ENCODE measurements around the gene PHLDA2. TPM values are rescaled to one million over a fixed set of nuclear protein-coding genes. Genes with fewer than 3 reads are reported as not detected.
A peak's percentile ranks its signal among the peaks of the same experiment; 100 is the strongest.

Gene PHLDA2
- total and polyA plus RNA-seq, 9 of the 15 experiments (the other 6 are each of a cell fraction or from before 2014, with no cell fraction given), result 0.43 to 42.4 (median 4.7) TPM

DNA sequence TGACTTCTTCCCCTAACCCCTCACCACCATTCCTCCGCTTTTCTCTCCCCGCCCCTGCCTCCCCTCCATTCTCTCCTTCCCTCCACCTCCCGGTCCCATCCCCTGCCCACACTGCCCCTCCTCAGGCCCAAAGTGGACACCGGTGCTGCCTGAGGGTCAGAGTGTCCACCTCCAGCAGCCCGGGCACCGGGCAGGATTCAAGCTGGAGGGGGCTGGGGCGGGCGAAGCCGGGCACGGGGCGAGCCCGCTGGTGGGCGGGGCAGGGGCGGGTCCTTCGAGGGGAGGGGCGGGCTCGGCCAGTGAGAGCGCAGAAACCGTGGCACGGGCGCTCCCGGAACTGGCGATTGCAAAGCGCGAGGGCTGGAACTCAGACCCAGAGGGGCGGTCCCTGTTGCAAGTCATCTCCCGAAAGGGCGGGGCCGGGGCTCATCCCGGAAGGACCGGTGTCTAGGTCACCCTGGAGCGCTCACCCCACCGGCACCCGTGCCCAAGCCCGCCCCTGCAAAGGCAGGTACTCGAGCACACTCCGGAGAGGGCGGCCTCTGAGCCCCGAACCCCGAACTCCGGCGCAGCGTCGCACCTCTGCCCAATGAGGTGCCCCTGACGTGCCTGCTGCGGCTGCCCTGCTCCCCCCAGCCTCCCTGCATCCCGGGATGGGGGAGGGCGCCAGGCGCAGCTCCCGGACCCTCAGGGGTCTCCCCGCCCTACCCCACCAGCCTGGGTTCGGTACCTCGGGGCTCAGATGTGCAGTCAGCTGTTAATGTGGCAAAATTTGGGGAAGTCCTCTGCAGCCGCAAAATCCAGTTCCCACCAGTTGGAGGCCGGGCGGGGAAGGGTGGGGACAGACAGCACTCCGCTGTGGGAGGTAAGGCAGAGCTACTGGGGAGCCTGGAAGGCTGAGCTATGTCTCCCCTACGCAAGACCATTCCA lies 27.1 kb downstream of the PHLDA2 start (continued):
- TF ChIP-seq, protein P1, sequence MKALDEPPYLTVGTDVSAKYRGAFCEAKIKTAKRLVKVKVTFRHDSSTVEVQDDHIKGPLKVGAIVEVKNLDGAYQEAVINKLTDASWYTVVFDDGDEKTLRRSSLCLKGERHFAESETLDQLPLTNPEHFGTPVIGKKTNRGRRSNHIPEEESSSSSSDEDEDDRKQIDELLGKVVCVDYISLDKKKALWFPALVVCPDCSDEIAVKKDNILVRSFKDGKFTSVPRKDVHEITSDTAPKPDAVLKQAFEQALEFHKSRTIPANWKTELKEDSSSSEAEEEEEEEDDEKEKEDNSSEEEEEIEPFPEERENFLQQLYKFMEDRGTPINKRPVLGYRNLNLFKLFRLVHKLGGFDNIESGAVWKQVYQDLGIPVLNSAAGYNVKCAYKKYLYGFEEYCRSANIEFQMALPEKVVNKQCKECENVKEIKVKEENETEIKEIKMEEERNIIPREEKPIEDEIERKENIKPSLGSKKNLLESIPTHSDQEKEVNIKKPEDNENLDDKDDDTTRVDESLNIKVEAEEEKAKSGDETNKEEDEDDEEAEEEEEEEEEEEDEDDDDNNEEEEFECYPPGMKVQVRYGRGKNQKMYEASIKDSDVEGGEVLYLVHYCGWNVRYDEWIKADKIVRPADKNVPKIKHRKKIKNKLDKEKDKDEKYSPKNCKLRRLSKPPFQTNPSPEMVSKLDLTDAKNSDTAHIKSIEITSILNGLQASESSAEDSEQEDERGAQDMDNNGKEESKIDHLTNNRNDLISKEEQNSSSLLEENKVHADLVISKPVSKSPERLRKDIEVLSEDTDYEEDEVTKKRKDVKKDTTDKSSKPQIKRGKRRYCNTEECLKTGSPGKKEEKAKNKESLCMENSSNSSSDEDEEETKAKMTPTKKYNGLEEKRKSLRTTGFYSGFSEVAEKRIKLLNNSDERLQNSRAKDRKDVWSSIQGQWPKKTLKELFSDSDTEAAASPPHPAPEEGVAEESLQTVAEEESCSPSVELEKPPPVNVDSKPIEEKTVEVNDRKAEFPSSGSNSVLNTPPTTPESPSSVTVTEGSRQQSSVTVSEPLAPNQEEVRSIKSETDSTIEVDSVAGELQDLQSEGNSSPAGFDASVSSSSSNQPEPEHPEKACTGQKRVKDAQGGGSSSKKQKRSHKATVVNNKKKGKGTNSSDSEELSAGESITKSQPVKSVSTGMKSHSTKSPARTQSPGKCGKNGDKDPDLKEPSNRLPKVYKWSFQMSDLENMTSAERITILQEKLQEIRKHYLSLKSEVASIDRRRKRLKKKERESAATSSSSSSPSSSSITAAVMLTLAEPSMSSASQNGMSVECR (CRISPR knock-in tag; IDR thresholded peaks at IDR 0.05), result peak; percentile 57; the same call in 1 of the 2 replicates
- TF ChIP-seq GATAD2B (IDR thresholded peaks at IDR 0.05; ENCODE audit: borderline replicate concordance) (no peak), ZNF384 (IDR thresholded peaks at IDR 0.05; ENCODE audit: low read depth, low read length) (no peak), MAZ (CRISPR knock-in tag; conservative IDR thresholded peaks at IDR 0.05 in 1 of 2, IDR thresholded peaks at IDR 0.05 in 1 of 2) (peak; percentile 42 to 79; a peak in 2 of 4 replicates), ADNP (tag; IDR thresholded peaks at IDR 0.05) (no peak), LEF1 (IDR thresholded peaks at IDR 0.05) (peak; percentile 33; the same call in 1 of the 2 replicates), RFX5 (IDR thresholded peaks at IDR 0.05; ENCODE audit: low read depth, low read length) (no peak), MAFG (tag; conservative IDR thresholded peaks at IDR 0.05) (no peak), U2AF1 (optimal IDR thresholded peaks at IDR 0.05; ENCODE audit: low read depth, low read length) (no peak), POU5F1 (IDR thresholded peaks at IDR 0.05; ENCODE audit: borderline replicate concordance, low read depth, low read length, partially characterized antibody) (no peak), NR3C1 (CRISPR knock-in tag; IDR thresholded peaks at IDR 0.05) (no peak), SRSF7 (optimal IDR thresholded peaks at IDR 0.05; ENCODE audit: low read depth, low read length) (no peak), NFXL1 (CRISPR knock-in tag; IDR thresholded peaks at IDR 0.05) (no peak)
- TF ChIP-seq, protein P2, sequence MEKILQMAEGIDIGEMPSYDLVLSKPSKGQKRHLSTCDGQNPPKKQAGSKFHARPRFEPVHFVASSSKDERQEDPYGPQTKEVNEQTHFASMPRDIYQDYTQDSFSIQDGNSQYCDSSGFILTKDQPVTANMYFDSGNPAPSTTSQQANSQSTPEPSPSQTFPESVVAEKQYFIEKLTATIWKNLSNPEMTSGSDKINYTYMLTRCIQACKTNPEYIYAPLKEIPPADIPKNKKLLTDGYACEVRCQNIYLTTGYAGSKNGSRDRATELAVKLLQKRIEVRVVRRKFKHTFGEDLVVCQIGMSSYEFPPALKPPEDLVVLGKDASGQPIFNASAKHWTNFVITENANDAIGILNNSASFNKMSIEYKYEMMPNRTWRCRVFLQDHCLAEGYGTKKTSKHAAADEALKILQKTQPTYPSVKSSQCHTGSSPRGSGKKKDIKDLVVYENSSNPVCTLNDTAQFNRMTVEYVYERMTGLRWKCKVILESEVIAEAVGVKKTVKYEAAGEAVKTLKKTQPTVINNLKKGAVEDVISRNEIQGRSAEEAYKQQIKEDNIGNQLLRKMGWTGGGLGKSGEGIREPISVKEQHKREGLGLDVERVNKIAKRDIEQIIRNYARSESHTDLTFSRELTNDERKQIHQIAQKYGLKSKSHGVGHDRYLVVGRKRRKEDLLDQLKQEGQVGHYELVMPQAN (IDR thresholded peaks at IDR 0.05; ENCODE audit: borderline replicate concordance), result peak; percentile 78; the same call in 1 of the 2 replicates
- TF ChIP-seq, protein P3, sequence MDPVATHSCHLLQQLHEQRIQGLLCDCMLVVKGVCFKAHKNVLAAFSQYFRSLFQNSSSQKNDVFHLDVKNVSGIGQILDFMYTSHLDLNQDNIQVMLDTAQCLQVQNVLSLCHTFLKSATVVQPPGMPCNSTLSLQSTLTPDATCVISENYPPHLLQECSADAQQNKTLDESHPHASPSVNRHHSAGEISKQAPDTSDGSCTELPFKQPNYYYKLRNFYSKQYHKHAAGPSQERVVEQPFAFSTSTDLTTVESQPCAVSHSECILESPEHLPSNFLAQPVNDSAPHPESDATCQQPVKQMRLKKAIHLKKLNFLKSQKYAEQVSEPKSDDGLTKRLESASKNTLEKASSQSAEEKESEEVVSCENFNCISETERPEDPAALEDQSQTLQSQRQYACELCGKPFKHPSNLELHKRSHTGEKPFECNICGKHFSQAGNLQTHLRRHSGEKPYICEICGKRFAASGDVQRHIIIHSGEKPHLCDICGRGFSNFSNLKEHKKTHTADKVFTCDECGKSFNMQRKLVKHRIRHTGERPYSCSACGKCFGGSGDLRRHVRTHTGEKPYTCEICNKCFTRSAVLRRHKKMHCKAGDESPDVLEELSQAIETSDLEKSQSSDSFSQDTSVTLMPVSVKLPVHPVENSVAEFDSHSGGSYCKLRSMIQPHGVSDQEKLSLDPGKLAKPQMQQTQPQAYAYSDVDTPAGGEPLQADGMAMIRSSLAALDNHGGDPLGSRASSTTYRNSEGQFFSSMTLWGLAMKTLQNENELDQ (CRISPR knock-in tag; IDR thresholded peaks at IDR 0.05; ENCODE audit: borderline replicate concordance), result no peak
- TF ChIP-seq, protein P4, sequence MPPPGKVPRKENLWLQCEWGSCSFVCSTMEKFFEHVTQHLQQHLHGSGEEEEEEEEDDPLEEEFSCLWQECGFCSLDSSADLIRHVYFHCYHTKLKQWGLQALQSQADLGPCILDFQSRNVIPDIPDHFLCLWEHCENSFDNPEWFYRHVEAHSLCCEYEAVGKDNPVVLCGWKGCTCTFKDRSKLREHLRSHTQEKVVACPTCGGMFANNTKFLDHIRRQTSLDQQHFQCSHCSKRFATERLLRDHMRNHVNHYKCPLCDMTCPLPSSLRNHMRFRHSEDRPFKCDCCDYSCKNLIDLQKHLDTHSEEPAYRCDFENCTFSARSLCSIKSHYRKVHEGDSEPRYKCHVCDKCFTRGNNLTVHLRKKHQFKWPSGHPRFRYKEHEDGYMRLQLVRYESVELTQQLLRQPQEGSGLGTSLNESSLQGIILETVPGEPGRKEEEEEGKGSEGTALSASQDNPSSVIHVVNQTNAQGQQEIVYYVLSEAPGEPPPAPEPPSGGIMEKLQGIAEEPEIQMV (tag; conservative IDR thresholded peaks at IDR 0.05; ENCODE audit: low read depth), result no peak

Data from K562 (cell line).